Astrocyte of the cerebellum (primary cell): ENCODE results near the gene DCTN3.

Source experiments
- DNase-seq: peaks from one replicate; pipeline ENCODE4 v3.0.0-alpha.2; 2011; ENCODE audit warnings: low read depth
- H3K4me3 ChIP-seq: 2 replicates; pipeline ENCODE4 v1.5.1; 2011; ENCODE audit warnings: mild to moderate bottlenecking, low read depth, low read length, moderate library complexity
- CTCF ChIP-seq: IDR thresholded peaks from 2 replicates; pipeline ENCODE4 v1.5.1; 2012; ENCODE audit warnings: low read length, low read depth, moderate library complexity, mild to moderate bottlenecking; ENCODE audit errors: missing control alignments
- in situ Hi-C: cut with HindIII; loops from 2 replicates; pipeline ENCODE4 v1.10.0; 2017; ENCODE audit warnings: low sequenced_read_pairs

Gene DCTN3

GRCh38 chr9:34579104-34579807 lies 41.0 kb downstream of the DCTN3 start:
- no peak for TF ChIP-seq CTCF
- in situ Hi-C loops, result no loop called here
- no peak for DNase-seq
- H3K4me3 ChIP-seq, result no peak overlapping the region

GRCh38 chr9:34578241-34579103 lies 41.8 kb downstream of the DCTN3 start:
- H3K4me3 ChIP-seq, result no peak overlapping the region
- in situ Hi-C loops, result no loop called here
- TF ChIP-seq CTCF, result no peak
- peak; percentile 6 for DNase-seq

GRCh38 chr9:34577400-34578240 lies 42.7 kb downstream of the DCTN3 start:
- in situ Hi-C loops, result no loop called here
- TF ChIP-seq CTCF, result no peak
- DNase-seq, result no peak
- H3K4me3 ChIP-seq, result no peak overlapping the region

- DNase-seq, result no peak
Measured at GRCh38 chr9:34576597-34577399, 43.5 kb downstream of the DCTN3 start.

GRCh38 chr9:34575862-34576596 lies 44.3 kb downstream of the DCTN3 start:
- no peak for TF ChIP-seq CTCF
- in situ Hi-C loops, result no loop called here
- DNase-seq, result no peak
- H3K4me3 ChIP-seq, result no peak overlapping the region

More at GRCh38 chr9:34576597-34577399, 43.5 kb downstream of the DCTN3 start:
- in situ Hi-C loops, result no loop called here
- no peak overlapping the region for H3K4me3 ChIP-seq
- TF ChIP-seq CTCF, result no peak
